Esophagus squamous epithelium (tissue), 5 donors: ENCODE results near the gene C8A. TPM values are rescaled to one million over a fixed set of nuclear protein-coding genes. Genes with fewer than 3 reads are reported as not detected.

Experiments used
- DNase-seq: peaks from one replicate; lab custom pipeline; 2025; lab: John Stamatoyannopoulos, UW
- H3K27ac ChIP-seq, 4 donors: fragments of 200-600 bp; sonication (generic); one replicate each; pipeline ENCODE4 v1.5.1; 2016 to 2019; ENCODE audit warnings: mild to moderate bottlenecking in 1 of 4
- H3K27me3 ChIP-seq, 4 donors: fragments of 200-600 bp; sonication (generic); 1 replicate in 3 of 4; 2 replicates in 1 of 4; pipeline versions ENCODE4 v1.5.1 to v1.6.0; 2017 to 2021; ENCODE audit warnings: antibody characterized with exemption in 1 of 4
- H3K36me3 ChIP-seq, 3 donors: fragments of 200-600 bp; sonication (generic); one replicate each; pipeline ENCODE4 v1.5.1; 2016 to 2019
- H3K4me1 ChIP-seq, 3 donors: fragments of 200-600 bp; sonication (generic); one replicate each; pipeline ENCODE4 v1.5.1; 2017 to 2019
- H3K4me3 ChIP-seq, 4 donors: fragments of 200-600 bp; sonication (generic); 1 replicate in 3 of 4; 2 replicates in 1 of 4; pipeline ENCODE4 v1.5.1; 2016 to 2019; ENCODE audit warnings: mild to moderate bottlenecking in 2 of 4, moderate library complexity in 1 of 4
- H3K9me3 ChIP-seq, 3 donors: fragments of 200-600 bp; sonication (generic); one replicate each; pipeline ENCODE4 v1.5.1; 2016 to 2019
- POLR2A ChIP-seq, 4 donors: fragments of 450-650 bp; IDR thresholded peaks; one replicate each; pipeline ENCODE4 v1.6.1; 2017; ENCODE audit warnings: antibody characterized with exemption in 4 of 4, mild to moderate bottlenecking in 4 of 4, moderate library complexity in 3 of 4
- WGBS, 2 donors: methylation state at CpG; one replicate each; pipeline ENCODE4 v1.1.5; 2018; 5-methylcytosine and 5-hydroxymethylcytosine counted together
- intact Hi-C: fragments of 100-400 bp; cut with DNase I; formaldehyde crosslinking; loops from one replicate; pipeline ENCODE4 v1.15.0; 2022
- total RNA-seq, 4 donors: library from RNA; depleted of rRNA; stranded (reverse); fragments of >200 nt; gene quantifications; one replicate each; pipeline ENCODE4 v1.1.0, GENCODE V29; 2016
- TF ChIP-seq, protein P1 (sequence below), 6 experiments: fragments of 450-650 bp in 4 of 6; fragments of 200-600 bp in 2 of 6; sonication (generic) in 2 of 6; IDR thresholded peaks; one replicate each; pipeline ENCODE4 v1.5.1; 2016 to 2019; ENCODE audit warnings: antibody characterized with exemption in 6 of 6, mild to moderate bottlenecking in 4 of 6, moderate library complexity in 4 of 6
- donor health status: DM: yes; HTN: yes; CAD: no.

The C8A gene
- total RNA-seq, 4 donors from 2014 or later, result not detected

DNA sequence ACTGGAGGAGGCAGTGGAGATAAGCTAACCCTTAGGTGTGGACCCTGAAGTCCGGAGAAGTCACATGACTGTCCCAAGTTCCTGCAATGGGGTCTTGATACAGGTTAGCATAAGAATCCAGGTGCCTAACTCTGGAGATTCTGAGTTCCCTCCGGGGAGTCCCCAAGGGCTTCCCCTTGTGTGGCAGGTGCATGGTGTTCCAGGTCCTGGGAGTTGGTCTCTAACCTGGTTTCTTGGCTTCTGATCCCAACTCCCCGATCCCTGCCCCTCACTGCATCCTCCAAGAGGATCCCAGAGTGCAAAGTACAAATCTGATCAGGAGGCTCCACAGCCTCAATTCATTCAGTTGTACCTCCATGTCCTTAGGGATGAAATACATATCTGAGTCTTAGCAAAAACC lies 9.3 kb upstream of the C8A start:
- no peaks in the 10 kb centered on the region for H3K4me1 ChIP-seq
- H3K27me3 ChIP-seq, result peaks cover 0 to 9% (median 0%) of the 10 kb centered on the region in 4 donors
- no peak overlapping the region for H3K27ac ChIP-seq
- no peak overlapping the region for H3K4me3 ChIP-seq
- DNase-seq, result no peak
- H3K9me3 ChIP-seq, result no peaks in the 10 kb centered on the region
- WGBS, 2 donors, result 64 to 80% methylated on average over 1 to 2 of the region's 3 CpGs
- intact Hi-C loops, result no loop called here
- no peak for TF ChIP-seq POLR2A (IDR thresholded peaks at IDR 0.05)
- TF ChIP-seq, protein P1, sequence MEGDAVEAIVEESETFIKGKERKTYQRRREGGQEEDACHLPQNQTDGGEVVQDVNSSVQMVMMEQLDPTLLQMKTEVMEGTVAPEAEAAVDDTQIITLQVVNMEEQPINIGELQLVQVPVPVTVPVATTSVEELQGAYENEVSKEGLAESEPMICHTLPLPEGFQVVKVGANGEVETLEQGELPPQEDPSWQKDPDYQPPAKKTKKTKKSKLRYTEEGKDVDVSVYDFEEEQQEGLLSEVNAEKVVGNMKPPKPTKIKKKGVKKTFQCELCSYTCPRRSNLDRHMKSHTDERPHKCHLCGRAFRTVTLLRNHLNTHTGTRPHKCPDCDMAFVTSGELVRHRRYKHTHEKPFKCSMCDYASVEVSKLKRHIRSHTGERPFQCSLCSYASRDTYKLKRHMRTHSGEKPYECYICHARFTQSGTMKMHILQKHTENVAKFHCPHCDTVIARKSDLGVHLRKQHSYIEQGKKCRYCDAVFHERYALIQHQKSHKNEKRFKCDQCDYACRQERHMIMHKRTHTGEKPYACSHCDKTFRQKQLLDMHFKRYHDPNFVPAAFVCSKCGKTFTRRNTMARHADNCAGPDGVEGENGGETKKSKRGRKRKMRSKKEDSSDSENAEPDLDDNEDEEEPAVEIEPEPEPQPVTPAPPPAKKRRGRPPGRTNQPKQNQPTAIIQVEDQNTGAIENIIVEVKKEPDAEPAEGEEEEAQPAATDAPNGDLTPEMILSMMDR (IDR thresholded peaks at IDR 0.05), result no peak
- H3K36me3 ChIP-seq, result no peaks in the 10 kb centered on the region

DNA sequence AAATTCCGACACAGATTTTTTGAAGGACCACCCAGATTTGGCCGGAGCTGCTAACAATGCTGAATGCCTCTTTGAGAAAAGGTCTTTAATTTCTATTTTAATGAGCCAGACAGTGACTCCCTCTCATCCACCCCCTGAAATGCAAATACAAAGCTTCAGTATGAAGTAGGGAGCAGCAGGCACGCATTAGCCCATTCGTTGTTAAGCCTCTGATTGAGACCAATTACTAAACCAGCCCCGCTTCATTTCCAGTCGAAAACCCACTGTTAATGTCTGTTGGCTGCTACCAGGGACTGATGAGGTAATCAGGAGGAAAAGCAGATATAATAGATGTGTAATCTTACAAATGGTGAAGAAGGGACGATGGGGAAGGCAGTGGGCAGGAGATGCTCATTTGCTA lies 4.8 kb upstream of the C8A start:
- peaks cover 0 to 10% (median 0%) of the 10 kb centered on the region in 4 donors for H3K27me3 ChIP-seq
- intact Hi-C loops, result no loop called here
- no peak for DNase-seq
- H3K4me1 ChIP-seq, result no peaks in the 10 kb centered on the region
- WGBS, 2 donors, result 85 to 86% methylated on average over 7 of the region's 7 CpGs
- no peak for TF ChIP-seq POLR2A (IDR thresholded peaks at IDR 0.05)
- TF ChIP-seq, protein P1 (IDR thresholded peaks at IDR 0.05), result no peak
- no peak overlapping the region for H3K27ac ChIP-seq
- no peak overlapping the region for H3K4me3 ChIP-seq
- H3K36me3 ChIP-seq, result no peaks in the 10 kb centered on the region
- H3K9me3 ChIP-seq, result no peaks in the 10 kb centered on the region

DNA sequence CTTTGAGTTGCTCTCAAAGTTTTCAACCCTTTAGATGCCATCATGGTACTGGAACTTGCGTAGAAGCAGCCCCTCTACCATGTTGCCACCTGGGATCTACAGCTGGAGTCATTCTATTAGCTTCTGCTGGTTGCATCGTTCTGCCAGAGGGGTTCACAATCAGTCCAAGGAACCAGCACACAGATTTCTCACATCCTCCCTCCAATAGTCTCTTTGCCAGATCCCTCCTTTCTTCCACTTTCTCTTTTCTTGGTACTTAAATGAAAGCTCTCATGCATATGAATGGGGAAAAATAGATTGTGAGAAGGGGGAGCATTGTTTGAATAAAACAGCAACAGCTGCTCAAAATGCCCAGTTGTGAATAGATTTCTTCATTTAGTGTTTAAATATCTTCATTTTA lies 4.2 kb upstream of the C8A start:
- H3K4me1 ChIP-seq, result no peaks in the 10 kb centered on the region
- intact Hi-C loops, result no loop called here
- DNase-seq, result no peak
- no peak overlapping the region for H3K4me3 ChIP-seq
- no peaks in the 10 kb centered on the region for H3K9me3 ChIP-seq
- H3K27ac ChIP-seq, result no peak overlapping the region
- peaks cover 0 to 13% (median 0%) of the 10 kb centered on the region in 4 donors for H3K27me3 ChIP-seq
- 69 to 76% methylated on average over 2 of the region's 2 CpGs for WGBS, 2 donors
- no peaks in the 10 kb centered on the region for H3K36me3 ChIP-seq
- TF ChIP-seq POLR2A (IDR thresholded peaks at IDR 0.05), result no peak
- TF ChIP-seq, protein P1 (IDR thresholded peaks at IDR 0.05), result no peak

DNA sequence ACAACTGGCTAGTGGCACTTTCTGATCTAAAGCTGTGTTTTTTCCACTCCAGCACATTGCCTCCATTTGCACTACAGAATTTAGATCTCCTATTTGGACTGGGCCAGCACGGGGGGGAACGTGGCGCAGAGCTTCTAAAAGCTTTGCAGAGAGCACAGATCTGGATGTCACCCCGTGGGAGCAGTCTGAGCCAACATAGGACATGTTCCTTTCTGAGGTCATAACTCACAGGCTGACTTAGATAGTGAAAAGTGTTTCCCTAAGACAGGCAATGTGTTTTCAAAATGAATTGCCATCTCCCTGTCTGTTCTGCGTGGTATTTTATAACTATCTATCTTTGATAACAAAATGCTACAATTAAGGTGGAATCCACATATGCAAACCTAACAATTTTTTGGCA lies 3.7 kb upstream of the C8A start:
- TF ChIP-seq POLR2A (IDR thresholded peaks at IDR 0.05), result no peak
- TF ChIP-seq, protein P1 (IDR thresholded peaks at IDR 0.05), result no peak
- DNase-seq, result no peak
- Histone ChIP-seq H3K27me3 (peaks cover 0 to 13% (median 0%) of the 10 kb centered on the region in 4 donors), H3K27ac (no peak overlapping the region), H3K4me1 (no peaks in the 10 kb centered on the region), H3K36me3 (no peaks in the 10 kb centered on the region), H3K4me3 (no peak overlapping the region), H3K9me3 (no peaks in the 10 kb centered on the region)
- intact Hi-C loops, result no loop called here
- 80 to 87% methylated on average over 5 of the region's 5 CpGs for WGBS, 2 donors

DNA sequence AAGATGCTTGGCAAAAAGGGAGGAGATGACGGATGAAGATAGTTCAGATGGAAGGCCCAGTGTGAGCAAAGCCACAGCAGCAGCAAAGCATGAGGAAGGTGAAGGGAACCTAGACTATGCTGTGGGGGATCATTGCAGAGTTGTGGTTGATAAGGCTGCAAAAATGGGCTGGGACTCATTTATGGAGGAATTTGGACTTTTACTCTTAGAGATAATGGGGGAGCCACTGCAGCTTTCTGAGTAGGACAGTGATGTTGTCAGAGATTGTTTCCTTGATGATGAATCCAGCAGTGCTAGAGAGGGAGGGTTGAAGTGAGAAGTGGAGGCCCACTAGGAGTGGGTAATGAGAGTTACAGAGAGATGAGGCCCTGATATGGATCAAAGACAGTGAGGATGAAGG lies 2.1 kb upstream of the C8A start:
- H3K4me1 ChIP-seq, result no peaks in the 10 kb centered on the region
- no peak overlapping the region for H3K4me3 ChIP-seq
- H3K27ac ChIP-seq, result no peak overlapping the region
- no peaks in the 10 kb centered on the region for H3K36me3 ChIP-seq
- intact Hi-C loops, result no loop called here
- TF ChIP-seq, protein P1 (IDR thresholded peaks at IDR 0.05), result no peak
- no peak for TF ChIP-seq POLR2A (IDR thresholded peaks at IDR 0.05)
- 6 to 29% methylated on average over 1 of the region's 1 CpG for WGBS, 2 donors
- H3K27me3 ChIP-seq, result peaks cover 0 to 12% (median 0%) of the 10 kb centered on the region in 4 donors
- no peak for DNase-seq
- H3K9me3 ChIP-seq, result no peaks in the 10 kb centered on the region
